ENCODE measurements around the gene FNIP2.
A peak's percentile ranks its signal among the peaks of the same experiment; 100 is the strongest.
"Not testable (repeated sequence)": the region's sequence is repeated elsewhere in the genome, so short reads cannot be mapped to it uniquely, and the experiment has no call there.

The FNIP2 gene

DNA sequence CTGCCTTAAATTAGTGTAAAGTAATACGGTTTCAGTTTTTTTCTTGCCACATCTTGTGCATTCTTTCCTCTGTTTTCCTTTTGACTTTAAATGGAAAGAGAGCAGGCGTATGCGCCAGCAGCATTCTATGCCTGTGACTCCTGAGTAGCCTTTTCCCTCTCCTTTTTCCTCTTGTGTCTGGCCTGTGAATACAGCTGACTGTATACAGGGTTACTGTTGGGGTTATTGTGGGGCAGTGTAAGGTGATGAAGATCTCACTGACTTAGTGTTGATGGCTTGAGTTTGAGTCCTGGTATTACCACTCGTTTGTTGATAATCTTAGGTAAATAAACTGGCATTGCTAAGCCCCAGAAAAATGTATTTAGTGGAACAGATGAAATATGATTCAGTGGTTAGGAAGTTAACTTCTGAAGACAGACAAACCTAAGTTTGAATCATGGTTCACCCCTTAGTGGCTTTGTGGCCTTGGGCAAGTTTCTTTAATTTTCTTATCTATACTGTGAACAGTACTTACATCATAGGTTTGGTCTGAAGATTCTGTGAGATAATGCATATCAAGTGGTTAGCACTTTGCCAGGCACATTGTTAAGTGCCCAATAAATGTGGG is 105.1 kb downstream of the FNIP2 start:
- H3K27ac Mint-ChIP-seq, result no peak overlapping the region
- H3K4me3 Mint-ChIP-seq, result no peak overlapping the region
- H3K9me3 Mint-ChIP-seq, result peaks cover 6% of the 10 kb centered on the region
- intact Hi-C loops (cut with micrococcal nuclease), result no loop called here
- H3K27me3 Mint-ChIP-seq, result no peaks in the 10 kb centered on the region
- peaks cover 95% of the 10 kb centered on the region for H3K36me3 Mint-ChIP-seq (ENCODE audit: low read depth)
- no peaks in the 10 kb centered on the region for H3K4me1 Mint-ChIP-seq (ENCODE audit: low read depth)

- Mint-ChIP-seq H3K27ac (no peak overlapping the region), H3K4me1 (ENCODE audit: low read depth) (no peaks in the 10 kb centered on the region), H3K4me3 (no peak overlapping the region), H3K27me3 (no peaks in the 10 kb centered on the region), H3K36me3 (ENCODE audit: low read depth) (peaks cover 95% of the 10 kb centered on the region), H3K9me3 (peaks cover 13% of the 10 kb centered on the region)
- intact Hi-C loops (cut with micrococcal nuclease), result no loop called here
Observed at GRCh38 chr4:158875026-158875425, 106.2 kb downstream of the FNIP2 start.

GRCh38 chr4:158875455-158875854 is 106.6 kb downstream of the FNIP2 start:
- Mint-ChIP-seq H3K27ac (no peak overlapping the region), H3K36me3 (ENCODE audit: low read depth) (peaks cover 95% of the 10 kb centered on the region), H3K4me1 (ENCODE audit: low read depth) (no peaks in the 10 kb centered on the region), H3K9me3 (peaks cover 13% of the 10 kb centered on the region), H3K27me3 (no peaks in the 10 kb centered on the region), H3K4me3 (no peak overlapping the region)
- intact Hi-C loops (cut with micrococcal nuclease), result no loop called here

DNA sequence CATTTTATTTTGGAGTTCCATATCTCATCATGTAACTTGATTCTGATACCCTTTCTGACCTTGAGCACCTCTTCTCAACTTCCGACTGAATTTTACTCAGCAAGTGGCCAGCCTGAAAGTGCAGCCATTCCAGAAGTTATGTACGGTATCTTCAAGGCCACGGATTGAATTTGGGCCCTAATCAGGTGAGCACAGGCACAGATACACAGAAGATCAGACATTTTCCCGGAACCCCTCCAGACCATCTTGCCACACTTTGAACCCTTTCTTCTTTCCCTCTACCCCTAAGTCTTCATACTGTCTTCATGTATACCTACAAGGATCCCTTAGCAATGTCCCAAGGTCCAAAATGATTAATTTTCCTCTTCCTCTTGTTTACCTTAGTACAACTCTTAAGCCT is 108.2 kb downstream of the FNIP2 start:
- intact Hi-C loops (cut with micrococcal nuclease), result no loop called here
- H3K27me3 Mint-ChIP-seq, result no peaks in the 10 kb centered on the region
- H3K36me3 Mint-ChIP-seq (ENCODE audit: low read depth), result peaks cover 95% of the 10 kb centered on the region
- no peaks in the 10 kb centered on the region for H3K4me1 Mint-ChIP-seq (ENCODE audit: low read depth)
- peaks cover 22% of the 10 kb centered on the region for H3K9me3 Mint-ChIP-seq
- H3K27ac Mint-ChIP-seq, result no peak overlapping the region
- no peak overlapping the region for H3K4me3 Mint-ChIP-seq

- H3K36me3 Mint-ChIP-seq (ENCODE audit: low read depth), result peaks cover 97% of the 10 kb centered on the region
- H3K4me3 Mint-ChIP-seq; H3K27ac Mint-ChIP-seq; intact Hi-C loops (cut with micrococcal nuclease); H3K4me1 Mint-ChIP-seq (ENCODE audit: low read depth); H3K27me3 Mint-ChIP-seq: not testable (repeated sequence)
- H3K9me3 Mint-ChIP-seq, result peaks cover 22% of the 10 kb centered on the region
Observed at GRCh38 chr4:158882142-158882541, 113.3 kb downstream of the FNIP2 start.

GRCh38 chr4:158884280-158884679 is 115.5 kb downstream of the FNIP2 start:
- H3K4me1 Mint-ChIP-seq (ENCODE audit: low read depth), result no peaks in the 10 kb centered on the region
- H3K4me3 Mint-ChIP-seq, result no peak overlapping the region
- H3K36me3 Mint-ChIP-seq (ENCODE audit: low read depth), result peaks cover 97% of the 10 kb centered on the region
- no peak overlapping the region for H3K27ac Mint-ChIP-seq
- H3K27me3 Mint-ChIP-seq, result no peaks in the 10 kb centered on the region
- intact Hi-C loops (cut with micrococcal nuclease), result no loop called here
- peaks cover 12% of the 10 kb centered on the region for H3K9me3 Mint-ChIP-seq

GRCh38 chr4:158885564-158885963 is 116.7 kb downstream of the FNIP2 start:
- Mint-ChIP-seq H3K9me3 (peaks cover 9% of the 10 kb centered on the region), H3K4me1 (ENCODE audit: low read depth) (no peaks in the 10 kb centered on the region), H3K27ac (no peak overlapping the region), H3K4me3 (no peak overlapping the region), H3K36me3 (ENCODE audit: low read depth) (peaks cover 97% of the 10 kb centered on the region), H3K27me3 (no peaks in the 10 kb centered on the region)
- intact Hi-C loops (cut with micrococcal nuclease), result no loop called here

DNA sequence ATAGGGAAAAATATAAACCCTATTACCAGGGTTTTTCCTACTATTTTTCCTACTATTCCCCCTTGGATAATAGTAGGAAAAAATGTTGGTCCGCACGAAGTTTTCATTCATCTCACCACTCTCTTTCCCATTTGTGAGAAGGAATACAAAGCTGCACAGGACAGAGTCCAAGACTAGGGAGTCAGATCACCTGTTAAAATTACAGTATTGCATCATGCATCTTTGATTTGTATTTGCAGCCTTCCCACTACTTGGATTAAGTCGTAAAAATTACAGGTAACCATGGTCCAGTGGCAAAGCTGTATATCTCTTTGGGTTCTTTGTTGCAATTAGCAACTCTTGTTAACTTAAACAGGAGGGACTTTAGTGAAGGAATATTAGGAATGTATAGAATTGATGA is 121.5 kb downstream of the FNIP2 start:
- H3K36me3 Mint-ChIP-seq (ENCODE audit: low read depth), result peaks cover 81% of the 10 kb centered on the region

DNA sequence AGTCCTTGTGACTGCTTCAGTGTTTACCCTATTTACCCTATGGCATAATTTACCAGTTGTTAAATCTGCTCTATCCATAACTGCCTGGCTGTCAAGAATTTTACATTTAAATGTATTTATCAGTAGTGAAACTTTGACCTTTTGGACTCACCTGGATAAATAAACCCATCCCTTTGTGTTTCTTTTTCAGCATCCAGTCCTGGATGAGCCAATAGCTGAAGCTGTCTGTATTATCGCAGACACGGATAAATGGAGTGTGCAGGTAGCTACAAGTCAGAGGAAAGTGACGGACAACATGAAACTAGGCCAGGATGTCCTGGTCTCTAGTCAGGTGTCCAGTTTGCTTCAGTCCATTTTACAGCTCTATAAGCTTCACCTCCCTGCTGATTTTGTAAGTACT is 122.4 kb downstream of the FNIP2 start:
- H3K36me3 Mint-ChIP-seq (ENCODE audit: low read depth), result peaks cover 84% of the 10 kb centered on the region
- no peak overlapping the region for H3K4me3 Mint-ChIP-seq
- H3K4me1 Mint-ChIP-seq (ENCODE audit: low read depth), result peaks cover 8% of the 10 kb centered on the region
- no peaks in the 10 kb centered on the region for H3K27me3 Mint-ChIP-seq
- intact Hi-C loops (cut with micrococcal nuclease), result loop anchor here (10.0 kb wide), 1 partner anchor 284 kb away; no protein-coding TSS in a partner anchor
- H3K9me3 Mint-ChIP-seq, result no peaks in the 10 kb centered on the region
- H3K27ac Mint-ChIP-seq, result no peak overlapping the region

More for the DNA sequence above, 121.5 kb downstream of the FNIP2 start:
- Mint-ChIP-seq H3K4me3 (no peak overlapping the region), H3K9me3 (no peaks in the 10 kb centered on the region), H3K27ac (no peak overlapping the region), H3K4me1 (ENCODE audit: low read depth) (no peaks in the 10 kb centered on the region), H3K27me3 (no peaks in the 10 kb centered on the region)
- intact Hi-C loops (cut with micrococcal nuclease), result loop anchor here (10.0 kb wide), 1 partner anchor 285 kb away; no protein-coding TSS in a partner anchor

DNA sequence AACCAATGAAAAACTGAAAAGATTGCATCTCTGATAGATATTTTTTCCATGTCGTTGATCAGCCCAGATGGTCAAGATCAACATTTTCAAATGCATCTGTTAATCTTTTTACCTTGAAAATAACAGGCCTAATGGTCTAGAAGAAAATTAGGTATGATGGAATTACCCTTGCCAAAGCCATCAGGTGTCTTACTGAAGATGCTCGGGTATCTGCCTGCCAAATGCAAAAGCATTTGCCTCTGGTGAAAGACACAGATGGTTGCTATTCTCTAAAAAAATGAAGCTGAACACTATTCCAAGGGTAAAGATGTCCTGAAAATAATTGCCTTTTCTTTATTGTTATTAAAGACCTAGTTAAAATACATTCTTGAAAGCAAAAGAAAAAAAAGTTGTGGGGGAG is 126.0 kb downstream of the FNIP2 start:
- peaks cover 26% of the 10 kb centered on the region for H3K4me1 Mint-ChIP-seq (ENCODE audit: low read depth)
- H3K9me3 Mint-ChIP-seq, result no peaks in the 10 kb centered on the region
- H3K36me3 Mint-ChIP-seq (ENCODE audit: low read depth), result peaks cover 81% of the 10 kb centered on the region
- H3K4me3 Mint-ChIP-seq, result no peak overlapping the region
- H3K27me3 Mint-ChIP-seq, result no peaks in the 10 kb centered on the region
- intact Hi-C loops (cut with micrococcal nuclease), result loop anchor here (10.0 kb wide), 1 partner anchor 280 kb away; no protein-coding TSS in a partner anchor
- H3K27ac Mint-ChIP-seq, result no peak overlapping the region

GRCh38 chr4:158895797-158896576 is 127.2 kb downstream of the FNIP2 start:
- intact Hi-C loops (cut with micrococcal nuclease), result loop anchor here (10.0 kb wide), 1 partner anchor 279 kb away; no protein-coding TSS in a partner anchor
- peaks cover 80% of the 10 kb centered on the region for H3K36me3 Mint-ChIP-seq (ENCODE audit: low read depth)
- H3K27ac Mint-ChIP-seq, result peak overlapping the region; percentile 45
- no peaks in the 10 kb centered on the region for H3K9me3 Mint-ChIP-seq
- H3K27me3 Mint-ChIP-seq, result no peaks in the 10 kb centered on the region
- no peak overlapping the region for H3K4me3 Mint-ChIP-seq
- H3K4me1 Mint-ChIP-seq (ENCODE audit: low read depth), result peaks cover 31% of the 10 kb centered on the region

GRCh38 chr4:158896577-158897238 is 127.9 kb downstream of the FNIP2 start:
- peaks cover 80% of the 10 kb centered on the region for H3K36me3 Mint-ChIP-seq (ENCODE audit: low read depth)
- peaks cover 37% of the 10 kb centered on the region for H3K4me1 Mint-ChIP-seq (ENCODE audit: low read depth)
- not testable (repeated sequence) for H3K4me3 Mint-ChIP-seq, H3K9me3 Mint-ChIP-seq, H3K27me3 Mint-ChIP-seq
- intact Hi-C loops (cut with micrococcal nuclease), result loop anchor here (10.0 kb wide), 1 partner anchor 278 kb away; no protein-coding TSS in a partner anchor
- H3K27ac Mint-ChIP-seq, result peak overlapping the region; percentile 45

DNA sequence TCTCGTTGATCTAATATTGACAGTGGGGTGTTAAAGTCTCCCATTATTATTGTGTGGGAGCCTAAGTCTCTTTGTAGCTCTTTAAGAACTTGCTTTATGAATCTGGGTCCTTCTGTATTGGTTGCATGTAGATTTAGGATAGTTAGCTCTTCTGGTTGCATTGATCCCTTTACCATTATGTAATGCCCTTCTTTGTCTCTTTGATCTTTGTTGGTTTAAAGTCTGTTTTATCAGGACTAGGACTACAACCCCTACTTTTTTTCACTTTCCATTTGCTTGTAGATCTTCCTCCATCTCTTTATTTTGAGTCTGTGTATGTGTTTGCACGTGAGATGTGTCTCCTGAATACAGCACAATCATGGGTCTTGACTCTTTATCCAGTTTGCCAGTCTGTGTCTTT is 131.6 kb downstream of the FNIP2 start:
- H3K27me3 Mint-ChIP-seq; intact Hi-C loops (cut with micrococcal nuclease); H3K27ac Mint-ChIP-seq; H3K4me3 Mint-ChIP-seq; H3K9me3 Mint-ChIP-seq: not testable (repeated sequence)
- Mint-ChIP-seq H3K36me3 (ENCODE audit: low read depth) (peaks cover 95% of the 10 kb centered on the region), H3K4me1 (ENCODE audit: low read depth) (peaks cover 48% of the 10 kb centered on the region)

Measured in dendritic cell treated with granulocyte-macrophage colony-stimulating factor and Interleukin-4, amounts not matched to agents 40 ng/mL and 50 ng/mL, for 4 days (primary cell).